Upper lobe of right lung (tissue), 1 donor: Measurements from ENCODE around the gene DCC. TPM values are rescaled to one million over a fixed set of nuclear protein-coding genes. Genes with fewer than 3 reads are reported as not detected.

Experiments used
- ATAC-seq: fragments of 200-7000 bp; cut with Tn5 transposase; one replicate; pipeline ENCODE4 v1.9.1; 2020; ENCODE audit warnings: mild to moderate bottlenecking, moderate library complexity
- DNase-seq: peaks from one replicate; pipeline ENCODE4 v3.0.0-alpha.2; 2020
- H3K27ac ChIP-seq: fragments of 200-600 bp; one replicate; pipeline ENCODE4 v1.8.0; 2022
- H3K27me3 ChIP-seq: fragments of 200-600 bp; one replicate; pipeline ENCODE4 v1.8.0; 2022; ENCODE audit warnings: mild to moderate bottlenecking
- H3K36me3 ChIP-seq: fragments of 200-600 bp; one replicate; pipeline ENCODE4 v1.8.0; 2022
- H3K4me1 ChIP-seq: fragments of 200-600 bp; one replicate; pipeline ENCODE4 v1.8.0; 2022
- H3K4me3 ChIP-seq: fragments of 200-600 bp; one replicate; pipeline ENCODE4 v1.8.0; 2022; ENCODE audit warnings: mild to moderate bottlenecking
- H3K9me3 ChIP-seq: fragments of 200-600 bp; one replicate; pipeline ENCODE4 v1.8.0; 2022
- CTCF ChIP-seq: fragments of 200-600 bp; IDR thresholded peaks from one replicate; pipeline ENCODE4 v1.8.0; 2022; ENCODE audit warnings: antibody characterized with exemption
- intact Hi-C: fragments of 100-400 bp; cut with DNase I; formaldehyde crosslinking; loops from one replicate; pipeline ENCODE4 v1.11.0; 2022
- total RNA-seq: library from RNA; stranded (reverse); fragmentation: NEBNext Ultra II Directional; extraction: Animal tissue kit (Norgen Biotek cat#: 25700); gene quantifications from one replicate; pipeline ENCODE4 v1.2.1, GENCODE V29; 2021
- donor health status: DM: no; HTN: yes; CAD: no; lungs with severe emphysema.

Gene DCC
- total RNA-seq, 1 donor from 2014 or later, result 7.1 TPM

DNA sequence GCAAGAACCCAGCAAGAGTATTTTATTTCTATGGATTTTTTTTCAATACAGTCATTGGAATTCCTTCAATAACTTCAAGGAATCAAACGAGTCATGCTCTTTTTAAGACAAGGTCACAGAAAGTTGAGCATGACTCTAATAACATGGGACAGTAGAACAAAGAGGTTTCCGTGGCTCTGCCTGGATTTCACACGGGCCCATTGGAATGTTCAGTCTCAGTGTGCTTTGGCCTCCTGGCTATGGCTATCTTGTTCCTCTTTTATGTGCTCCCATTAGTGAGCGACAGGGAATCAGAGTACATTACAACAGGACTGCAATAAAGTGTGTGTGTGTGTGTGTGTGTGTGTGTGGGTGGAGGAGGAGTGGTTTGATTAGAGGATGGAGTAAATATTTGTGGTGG is 312.4 kb downstream of the DCC start:
- ATAC-seq (no peak), DNase-seq (no peak)
- Histone ChIP-seq H3K36me3 (no peaks in the 10 kb centered on the region), H3K4me1 (no peaks in the 10 kb centered on the region), H3K9me3 (no peaks in the 10 kb centered on the region), H3K27me3 (no peaks in the 10 kb centered on the region), H3K4me3 (no peak overlapping the region), H3K27ac (no peak overlapping the region)
- TF ChIP-seq CTCF, result no peak
- intact Hi-C loops, result no loop called here

GRCh38 chr18:52657043-52657805 is 317.2 kb downstream of the DCC start:
- TF ChIP-seq CTCF, result no peak
- DNase-seq (no peak), ATAC-seq (peak; percentile 37)
- H3K4me3 ChIP-seq, result no peak overlapping the region
- H3K27me3 ChIP-seq, result no peaks in the 10 kb centered on the region
- intact Hi-C loops, result no loop called here
- no peaks in the 10 kb centered on the region for H3K36me3 ChIP-seq
- no peak overlapping the region for H3K27ac ChIP-seq
- no peaks in the 10 kb centered on the region for H3K9me3 ChIP-seq
- no peaks in the 10 kb centered on the region for H3K4me1 ChIP-seq

- H3K27ac ChIP-seq, result no peak overlapping the region
- ATAC-seq, result no peak
- no peak overlapping the region for H3K4me3 ChIP-seq
- no peak for TF ChIP-seq CTCF
- no peak for DNase-seq
- no peaks in the 10 kb centered on the region for H3K9me3 ChIP-seq
- H3K36me3 ChIP-seq, result no peaks in the 10 kb centered on the region
- intact Hi-C loops, result no loop called here
- no peaks in the 10 kb centered on the region for H3K27me3 ChIP-seq
- H3K4me1 ChIP-seq, result no peaks in the 10 kb centered on the region
Measured at GRCh38 chr18:52667463-52668065, 327.6 kb downstream of the DCC start.

GRCh38 chr18:52670896-52671295 is 330.9 kb downstream of the DCC start:
- no peak for DNase-seq

GRCh38 chr18:52678034-52678433 is 338.0 kb downstream of the DCC start:
- ATAC-seq, result no peak
- DNase-seq, result no peak
- TF ChIP-seq CTCF, result no peak
- Histone ChIP-seq H3K4me3 (no peak overlapping the region), H3K9me3 (no peaks in the 10 kb centered on the region), H3K27me3 (no peaks in the 10 kb centered on the region), H3K4me1 (no peaks in the 10 kb centered on the region), H3K36me3 (no peaks in the 10 kb centered on the region), H3K27ac (no peak overlapping the region)
- intact Hi-C loops, result no loop called here

More at GRCh38 chr18:52670896-52671295, 330.9 kb downstream of the DCC start:
- TF ChIP-seq CTCF, result peak; percentile 32
- intact Hi-C loops, result no loop called here
- Histone ChIP-seq H3K4me1 (no peaks in the 10 kb centered on the region), H3K36me3 (no peaks in the 10 kb centered on the region), H3K27ac (no peak overlapping the region), H3K4me3 (no peak overlapping the region), H3K27me3 (no peaks in the 10 kb centered on the region), H3K9me3 (no peaks in the 10 kb centered on the region)
- ATAC-seq, result peak; percentile 21
